RPMI7951 (cell line): ENCODE results near the gene RTN3. TPM values are rescaled to one million over a fixed set of nuclear protein-coding genes. Genes with fewer than 3 reads are reported as not detected.

Experiments
- DNase-seq: peaks from one replicate; pipeline ENCODE4 v3.0.0-alpha.2; 2012; ENCODE audit warnings: low read depth
- total RNA-seq: library from RNA; depleted of rRNA; stranded (reverse); fragments of >200 nt; shearing (Covaris generic); gene quantifications from 2 replicates; pipeline ENCODE4 v1.2.3, GENCODE V29; 2014

Gene RTN3
- total RNA-seq, 1 experiment from 2014 or later = 114 TPM

- peak; percentile 12 for DNase-seq
Measured at GRCh38 chr11:63737718-63738117, 56.4 kb downstream of the RTN3 start.

- peak; percentile 67 for DNase-seq
Measured at GRCh38 chr11:63738720-63739360, 57.5 kb downstream of the RTN3 start.

- DNase-seq = peak; percentile 16
Measured at GRCh38 chr11:63745304-63746170, 64.2 kb downstream of the RTN3 start.

GRCh38 chr11:63747011-63747410, 65.7 kb downstream of the RTN3 start:
- no peak for DNase-seq

GRCh38 chr11:63749624-63750023, 68.3 kb downstream of the RTN3 start:
- no peak for DNase-seq

GRCh38 chr11:63756919-63757761, 75.8 kb downstream of the RTN3 start:
- DNase-seq = no peak

GRCh38 chr11:63760487-63761079, 79.3 kb downstream of the RTN3 start:
- no peak for DNase-seq

- no peak for DNase-seq
Measured at GRCh38 chr11:63761188-63761587, 79.9 kb downstream of the RTN3 start.

- DNase-seq = no peak
Measured at GRCh38 chr11:63761931-63762653, 80.8 kb downstream of the RTN3 start.

- no peak for DNase-seq
Measured at GRCh38 chr11:63762654-63763495, 81.6 kb downstream of the RTN3 start.

- DNase-seq = no peak
Measured at GRCh38 chr11:63763496-63764339, 82.4 kb downstream of the RTN3 start.

GRCh38 chr11:63764340-63764678, 83.0 kb downstream of the RTN3 start:
- DNase-seq = no peak

- no peak for DNase-seq
Measured at GRCh38 chr11:63764679-63765647, 83.7 kb downstream of the RTN3 start.

- no peak for DNase-seq
Measured at GRCh38 chr11:63765688-63766241, 84.5 kb downstream of the RTN3 start.

- no peak for DNase-seq
Measured at GRCh38 chr11:63766531-63767235, 85.4 kb downstream of the RTN3 start.

GRCh38 chr11:63767267-63767564, 85.9 kb downstream of the RTN3 start:
- DNase-seq = no peak

- DNase-seq = peak; percentile 79
Measured at GRCh38 chr11:63767565-63768236, 86.4 kb downstream of the RTN3 start.
